Effector memory CD4-positive, alpha-beta T cell (primary cell): ENCODE measurements around the gene NLRP3.
A peak's percentile ranks its signal among the peaks of the same experiment; 100 is the strongest.
"Not testable (repeated sequence)": the region's sequence is repeated elsewhere in the genome, so short reads cannot be mapped to it uniquely, and the experiment has no call there.

Experiments
- DNase-seq, 3 donors: peaks; one replicate each; pipeline ENCODE4 v3.0.0-alpha.2; 2020
- H3K27ac ChIP-seq: 2 replicates; pipeline ENCODE4 v1.7.0; 2013; ENCODE audit warnings: mild to moderate bottlenecking, low read length, moderate library complexity; ENCODE audit not compliant: insufficient read depth, poor library complexity, severe bottlenecking
- H3K27me3 ChIP-seq: replicated peaks from 2 replicates; pipeline ENCODE4 v1.7.0; 2013; ENCODE audit warnings: mild to moderate bottlenecking, low read length; ENCODE audit not compliant: insufficient read depth, control insufficient read depth, poor library complexity, severe bottlenecking
- H3K36me3 ChIP-seq: 2 replicates; pipeline ENCODE4 v1.7.0; 2013; ENCODE audit warnings: mild to moderate bottlenecking, low read length, moderate library complexity; ENCODE audit not compliant: control insufficient read depth, insufficient read depth
- H3K4me1 ChIP-seq: 2 replicates; pipeline ENCODE4 v1.7.0; 2013; ENCODE audit warnings: low read length, mild to moderate bottlenecking; ENCODE audit not compliant: control insufficient read depth, insufficient read depth, poor library complexity, severe bottlenecking
- H3K4me3 ChIP-seq: 2 replicates; pipeline ENCODE4 v1.7.0; 2013; ENCODE audit warnings: low read length, low read depth, mild to moderate bottlenecking; ENCODE audit not compliant: insufficient read depth, poor library complexity, severe bottlenecking
- H3K9me3 ChIP-seq: 2 replicates; pipeline ENCODE4 v1.7.0; 2013; ENCODE audit warnings: mild to moderate bottlenecking, low read length, moderate library complexity; ENCODE audit not compliant: control insufficient read depth

The NLRP3 gene

GRCh38 chr1:247468481-247469140 lies 52.6 kb downstream of the NLRP3 start:
- Histone ChIP-seq H3K4me1 (no peaks in the 10 kb centered on the region), H3K27ac (no peak overlapping the region), H3K36me3 (no peaks in the 10 kb centered on the region), H3K9me3 (no peaks in the 10 kb centered on the region), H3K4me3 (no peak overlapping the region), H3K27me3 (no peaks in the 10 kb centered on the region)
- DNase-seq = no peak

DNA sequence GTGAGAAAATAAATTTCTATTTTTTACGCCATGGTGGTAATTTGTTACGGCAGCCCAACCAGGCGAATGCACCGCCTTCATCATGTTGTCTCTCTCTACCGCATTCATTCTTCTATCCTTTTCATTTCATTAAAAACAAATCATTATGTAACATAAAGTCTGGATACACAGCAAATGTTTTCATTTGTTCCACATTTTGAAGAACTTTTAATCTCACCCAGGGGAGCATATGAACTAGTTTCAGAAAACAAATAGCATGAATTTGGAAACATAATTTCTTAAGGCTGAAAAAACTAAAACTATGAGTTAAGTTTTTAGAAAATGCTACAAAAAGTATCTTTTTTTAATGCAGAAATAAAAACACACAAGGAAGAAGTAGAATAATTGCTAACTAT lies 53.2 kb downstream of the NLRP3 start:
- H3K36me3 ChIP-seq = no peaks in the 10 kb centered on the region
- no peaks in the 10 kb centered on the region for H3K4me1 ChIP-seq
- H3K27ac ChIP-seq = no peak overlapping the region
- no peaks in the 10 kb centered on the region for H3K27me3 ChIP-seq
- no peaks in the 10 kb centered on the region for H3K9me3 ChIP-seq
- DNase-seq = no peak
- no peak overlapping the region for H3K4me3 ChIP-seq

DNA sequence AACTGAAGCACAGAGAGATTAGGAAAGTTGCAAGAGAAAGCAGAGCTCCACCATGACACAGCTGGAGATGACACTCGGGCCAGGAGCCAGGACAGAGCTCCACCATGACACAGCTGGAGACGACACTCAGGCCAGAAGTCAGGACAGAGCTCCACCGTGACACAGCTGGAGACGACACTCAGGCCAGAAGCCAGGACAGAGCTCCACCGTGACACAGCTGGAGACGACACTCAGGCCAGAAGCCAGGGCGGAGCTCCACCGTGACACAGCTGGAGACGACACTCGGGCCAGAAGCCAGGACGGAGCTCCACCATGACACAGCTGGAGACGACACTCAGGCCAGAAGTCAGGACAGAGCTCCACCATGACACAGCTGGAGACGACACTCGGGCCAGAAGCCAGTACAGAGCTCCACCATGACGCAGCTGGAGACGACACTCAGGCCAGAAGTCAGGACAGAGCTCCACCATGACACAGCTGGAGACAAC lies 55.0 kb downstream of the NLRP3 start:
- H3K36me3 ChIP-seq, H3K27ac ChIP-seq, DNase-seq, H3K4me1 ChIP-seq, H3K9me3 ChIP-seq, H3K4me3 ChIP-seq, H3K27me3 ChIP-seq: not testable (repeated sequence)

DNA sequence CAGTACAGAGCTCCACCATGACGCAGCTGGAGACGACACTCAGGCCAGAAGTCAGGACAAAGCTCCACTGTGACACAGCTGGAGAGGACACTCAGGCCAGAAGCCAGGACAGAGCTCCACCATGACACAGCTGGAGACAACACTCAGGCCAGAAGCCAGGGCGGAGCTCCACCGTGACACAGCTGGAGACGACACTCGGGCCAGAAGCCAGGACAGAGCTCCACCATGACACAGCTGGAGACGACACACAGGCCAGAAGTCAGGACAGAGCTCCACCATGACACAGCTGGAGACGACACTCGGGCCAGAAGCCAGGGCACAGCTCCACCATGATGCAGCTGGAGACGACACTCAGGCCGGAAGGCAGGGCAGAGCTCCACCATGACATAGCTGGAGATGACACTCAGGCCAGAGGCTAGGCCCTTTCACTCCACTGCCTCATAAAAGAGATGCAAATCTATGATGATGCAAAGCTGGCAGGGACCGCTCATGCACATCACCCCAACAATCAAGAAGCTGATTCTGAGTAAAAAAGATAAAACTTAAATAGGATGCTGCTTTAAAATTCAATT lies 55.6 kb downstream of the NLRP3 start:
- H3K27ac ChIP-seq = no peak overlapping the region
- no peaks in the 10 kb centered on the region for H3K9me3 ChIP-seq
- no peaks in the 10 kb centered on the region for H3K27me3 ChIP-seq
- no peak for DNase-seq
- no peak overlapping the region for H3K4me3 ChIP-seq
- no peaks in the 10 kb centered on the region for H3K36me3 ChIP-seq
- no peaks in the 10 kb centered on the region for H3K4me1 ChIP-seq

DNA sequence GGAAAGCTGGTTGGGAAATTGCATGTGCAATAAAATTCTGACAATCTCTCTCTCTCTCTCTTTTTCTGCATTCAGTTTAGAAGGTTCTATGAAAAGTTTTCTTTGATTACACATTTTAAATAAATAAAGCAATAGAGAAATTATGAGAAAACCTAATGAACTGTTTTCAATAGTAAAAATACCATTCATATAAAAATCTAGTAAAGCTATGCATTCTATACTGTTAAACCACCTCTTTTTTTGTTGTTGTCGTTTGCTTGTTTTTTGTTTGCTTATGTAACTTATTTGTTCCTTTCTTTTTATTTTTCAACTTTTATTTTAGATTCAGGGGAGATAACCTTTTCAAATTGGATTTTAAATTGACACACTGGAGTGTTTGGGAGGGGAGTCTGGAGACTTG lies 56.1 kb downstream of the NLRP3 start:
- Histone ChIP-seq H3K36me3 (no peaks in the 10 kb centered on the region), H3K27ac (no peak overlapping the region), H3K27me3 (no peaks in the 10 kb centered on the region), H3K4me1 (no peaks in the 10 kb centered on the region), H3K4me3 (no peak overlapping the region), H3K9me3 (no peaks in the 10 kb centered on the region)
- DNase-seq = no peak

- H3K27me3 ChIP-seq = no peaks in the 10 kb centered on the region
- no peak for DNase-seq
- H3K36me3 ChIP-seq = no peaks in the 10 kb centered on the region
These were observed 58.4 kb downstream of the NLRP3 start for GRCh38 chr1:247474367-247474766.

GRCh38 chr1:247475793-247476192 lies 59.8 kb downstream of the NLRP3 start:
- no peak overlapping the region for H3K27ac ChIP-seq
- no peaks in the 10 kb centered on the region for H3K4me1 ChIP-seq
- no peaks in the 10 kb centered on the region for H3K36me3 ChIP-seq
- H3K9me3 ChIP-seq = no peaks in the 10 kb centered on the region
- no peaks in the 10 kb centered on the region for H3K27me3 ChIP-seq
- no peak for DNase-seq
- H3K4me3 ChIP-seq = no peak overlapping the region

More at GRCh38 chr1:247474367-247474766, 58.4 kb downstream of the NLRP3 start:
- Histone ChIP-seq H3K4me3 (no peak overlapping the region), H3K9me3 (no peaks in the 10 kb centered on the region), H3K27ac (no peak overlapping the region), H3K4me1 (no peaks in the 10 kb centered on the region)

DNA sequence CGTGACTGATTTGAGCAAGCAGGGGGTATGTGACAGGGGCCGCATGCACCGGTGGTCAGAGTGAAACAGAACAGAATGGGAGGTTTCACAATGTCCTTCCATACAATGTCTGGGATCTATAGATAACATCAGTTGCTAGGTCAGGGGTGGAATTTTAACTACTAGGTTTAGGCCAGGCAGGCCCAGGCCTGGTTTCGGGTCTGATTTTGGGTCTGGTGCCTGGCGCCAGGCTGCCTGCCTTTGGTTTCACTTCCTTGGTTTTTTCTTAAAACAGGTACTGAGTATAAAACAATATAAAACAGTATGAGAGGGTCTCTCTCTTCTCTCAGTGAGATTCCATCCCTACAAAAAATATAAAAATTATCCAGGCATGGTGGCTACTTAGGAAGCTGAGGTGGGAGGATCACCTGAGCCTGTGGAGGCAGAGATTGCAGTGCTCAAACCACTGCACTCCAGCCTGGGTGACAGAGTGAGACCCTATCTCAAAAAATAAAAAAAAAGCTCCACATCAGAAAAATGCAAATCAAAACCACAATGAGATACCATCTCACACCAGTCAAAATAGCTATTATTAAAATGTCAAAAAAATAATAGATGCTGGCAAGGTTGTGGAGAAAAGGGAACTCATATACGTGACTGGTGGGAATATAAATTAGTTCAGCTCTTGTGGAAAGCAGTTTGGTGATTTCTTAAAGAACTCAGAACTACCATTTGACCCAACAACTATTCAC lies 60.5 kb downstream of the NLRP3 start:
- not testable (repeated sequence) for H3K27me3 ChIP-seq, H3K27ac ChIP-seq, H3K4me3 ChIP-seq, H3K36me3 ChIP-seq, H3K4me1 ChIP-seq, H3K9me3 ChIP-seq, DNase-seq

- no peak for DNase-seq
- no peak overlapping the region for H3K4me3 ChIP-seq
- H3K27me3 ChIP-seq = no peaks in the 10 kb centered on the region
- no peak overlapping the region for H3K27ac ChIP-seq
- no peaks in the 10 kb centered on the region for H3K36me3 ChIP-seq
- H3K9me3 ChIP-seq = no peaks in the 10 kb centered on the region
- H3K4me1 ChIP-seq = no peaks in the 10 kb centered on the region
These were observed 66.8 kb downstream of the NLRP3 start for GRCh38 chr1:247482747-247483146.

DNA sequence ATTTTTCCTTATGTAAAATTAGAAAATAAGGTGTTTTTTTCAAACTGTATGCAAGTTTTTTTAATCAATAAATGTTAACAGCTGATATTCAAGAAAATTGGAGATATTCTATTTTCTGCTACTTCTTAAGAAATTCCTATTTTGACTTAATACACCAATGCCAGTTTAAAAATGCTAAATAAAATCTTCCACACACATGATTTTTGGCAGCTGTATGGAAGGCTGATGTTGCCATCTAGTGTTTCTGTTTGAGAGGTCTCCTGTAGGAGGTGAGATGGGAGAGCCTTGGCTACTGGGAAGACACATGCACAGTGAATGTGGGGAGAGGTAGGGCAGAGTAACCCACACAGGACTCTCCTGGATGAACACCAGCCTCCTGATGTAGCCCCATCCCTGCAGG lies 71.1 kb downstream of the NLRP3 start:
- Histone ChIP-seq H3K36me3 (no peaks in the 10 kb centered on the region), H3K27me3 (no peaks in the 10 kb centered on the region), H3K9me3 (no peaks in the 10 kb centered on the region), H3K27ac (no peak overlapping the region), H3K4me3 (no peak overlapping the region), H3K4me1 (no peaks in the 10 kb centered on the region)
- peak in 2 of 3 donors; percentile 12 to 14 for DNase-seq
